Rectal smooth muscle tissue (tissue), 1 donor: ENCODE data around the gene CCDC7.
"Not testable (repeated sequence)": the region's sequence is repeated elsewhere in the genome, so short reads cannot be mapped to it uniquely, and the experiment has no call there.

Experiments
- H3K27ac ChIP-seq: one replicate; pipeline ENCODE4 v1.7.0; 2013; ENCODE audit warnings: low read depth, low read length, inconsistent platforms
- H3K27me3 ChIP-seq: one replicate; pipeline ENCODE4 v1.7.0; 2013; ENCODE audit warnings: low read length; ENCODE audit not compliant: control insufficient read depth, insufficient read depth
- H3K36me3 ChIP-seq: one replicate; pipeline ENCODE4 v1.7.0; 2013; ENCODE audit warnings: low read length; ENCODE audit not compliant: control insufficient read depth, insufficient read depth
- H3K4me1 ChIP-seq: one replicate; pipeline ENCODE4 v1.7.0; 2013; ENCODE audit warnings: low read length; ENCODE audit not compliant: control insufficient read depth, insufficient read depth
- H3K4me3 ChIP-seq: one replicate; pipeline ENCODE4 v1.7.0; 2013; ENCODE audit warnings: low read length
- H3K9ac ChIP-seq: one replicate; pipeline ENCODE4 v1.7.0; 2013; ENCODE audit warnings: low read length

The CCDC7 gene

DNA sequence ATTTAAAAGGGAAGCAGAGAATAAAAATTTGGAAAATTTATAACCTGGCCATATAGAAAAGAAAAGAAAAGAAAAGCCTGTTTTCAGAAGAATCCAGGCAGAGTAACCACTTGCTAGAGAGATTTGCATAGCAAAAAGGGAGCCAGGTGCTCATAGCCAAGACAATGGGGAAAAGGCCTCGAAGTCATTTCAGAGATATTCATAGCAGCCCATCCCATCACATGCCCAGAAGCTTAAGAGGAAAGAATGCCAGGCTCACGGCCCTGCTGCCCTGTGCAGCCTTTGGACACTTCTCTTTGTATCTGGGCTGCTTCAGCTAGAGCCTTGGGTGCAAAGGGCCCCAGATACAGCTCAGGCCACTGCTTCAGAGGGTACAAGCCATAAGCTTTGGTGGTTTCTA is 159.8 kb downstream of the CCDC7 start:
- H3K27ac ChIP-seq, result no peak overlapping the region
- no peaks in the 10 kb centered on the region for H3K27me3 ChIP-seq
- H3K4me1 ChIP-seq, result no peaks in the 10 kb centered on the region
- no peaks in the 10 kb centered on the region for H3K36me3 ChIP-seq
- H3K4me3 ChIP-seq, result no peak overlapping the region
- no peak overlapping the region for H3K9ac ChIP-seq

DNA sequence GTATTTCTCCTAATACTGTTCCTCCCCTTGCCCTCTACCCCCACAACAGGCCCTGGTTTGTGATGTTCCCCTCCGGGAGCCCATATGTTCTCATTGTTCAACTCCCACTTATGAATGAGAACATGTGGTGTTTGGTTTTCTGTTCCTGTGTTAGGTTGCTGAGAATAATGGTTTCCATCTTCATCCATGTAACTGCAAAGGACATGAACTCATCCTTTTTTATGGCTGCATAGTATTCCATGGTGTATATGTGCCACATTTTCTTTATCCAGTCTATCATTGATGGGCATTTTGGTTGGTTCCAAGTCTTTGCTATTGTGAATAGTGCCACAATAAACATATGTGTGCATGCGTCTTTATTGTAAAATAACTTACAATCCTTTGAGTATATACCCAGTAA is 164.6 kb downstream of the CCDC7 start:
- not testable (repeated sequence) for H3K27ac ChIP-seq, H3K27me3 ChIP-seq, H3K36me3 ChIP-seq, H3K9ac ChIP-seq, H3K4me3 ChIP-seq, H3K4me1 ChIP-seq

DNA sequence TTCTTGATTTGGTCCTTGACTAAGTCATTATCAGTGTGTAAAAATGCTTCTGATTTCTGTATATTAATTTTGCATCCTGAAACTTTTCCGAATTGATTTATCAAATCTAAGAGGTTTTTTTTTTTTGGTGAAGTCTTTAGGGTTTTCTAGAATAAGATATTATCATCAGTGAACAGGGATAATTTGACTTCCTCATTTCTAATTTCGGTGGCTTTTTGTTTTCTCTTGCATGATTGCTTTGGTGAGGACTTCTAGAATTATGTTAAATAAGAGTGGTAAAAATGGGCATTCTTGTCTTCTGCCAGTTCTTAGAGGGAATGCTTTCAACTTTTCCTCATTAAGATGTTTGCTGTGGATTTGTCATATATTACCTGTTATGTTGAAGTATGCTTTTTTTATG is 170.5 kb downstream of the CCDC7 start:
- no peak overlapping the region for H3K27ac ChIP-seq
- no peaks in the 10 kb centered on the region for H3K36me3 ChIP-seq

DNA sequence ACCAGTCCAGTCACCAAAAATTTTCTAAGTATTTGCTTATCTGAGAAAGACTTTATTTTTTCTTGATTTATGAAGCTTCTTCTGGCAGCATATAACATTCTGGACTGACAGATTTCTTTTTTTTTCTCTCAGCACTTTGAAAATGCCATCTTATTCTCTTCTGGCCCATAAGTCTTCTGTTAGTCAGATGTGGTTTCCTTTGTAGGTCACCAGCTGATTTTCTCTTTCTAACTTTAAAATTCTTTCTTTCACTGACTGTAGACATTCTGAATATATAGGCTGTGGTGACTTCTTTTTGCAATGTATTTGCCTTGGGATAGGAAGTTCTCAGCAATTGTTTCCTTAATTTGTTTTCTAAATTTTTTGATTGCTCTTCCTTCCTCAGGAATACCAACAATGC is 172.5 kb downstream of the CCDC7 start:
- no peak overlapping the region for H3K9ac ChIP-seq
- H3K27ac ChIP-seq, result no peak overlapping the region
- H3K4me3 ChIP-seq, result no peak overlapping the region
- no peaks in the 10 kb centered on the region for H3K4me1 ChIP-seq
- H3K27me3 ChIP-seq, result no peaks in the 10 kb centered on the region
- no peaks in the 10 kb centered on the region for H3K36me3 ChIP-seq

More for the DNA sequence above, 170.5 kb downstream of the CCDC7 start:
- H3K9ac ChIP-seq, result no peak overlapping the region
- no peaks in the 10 kb centered on the region for H3K4me1 ChIP-seq
- no peaks in the 10 kb centered on the region for H3K27me3 ChIP-seq
- no peak overlapping the region for H3K4me3 ChIP-seq

DNA sequence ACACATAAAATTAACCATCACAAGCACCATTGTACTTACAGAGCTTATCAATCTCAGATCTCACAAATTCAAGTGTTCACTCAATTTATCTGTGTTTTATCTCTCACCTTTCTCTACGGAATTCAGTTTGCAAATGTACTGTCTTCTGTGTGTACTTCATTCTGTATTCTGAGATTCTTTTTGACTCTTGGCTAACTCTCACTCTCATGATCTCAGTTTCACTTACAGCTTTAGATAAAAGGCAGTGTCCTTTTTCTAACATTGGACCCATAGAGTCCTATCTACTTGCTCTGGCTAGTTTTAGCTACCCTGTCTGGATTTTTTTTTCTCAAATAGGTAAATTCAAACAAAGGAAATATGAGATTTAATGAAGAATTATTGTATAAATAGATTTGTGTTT is 176.0 kb downstream of the CCDC7 start:
- H3K4me1 ChIP-seq, result no peaks in the 10 kb centered on the region
- no peak overlapping the region for H3K4me3 ChIP-seq
- H3K27ac ChIP-seq, result no peak overlapping the region
- H3K9ac ChIP-seq, result no peak overlapping the region
- no peaks in the 10 kb centered on the region for H3K27me3 ChIP-seq
- no peaks in the 10 kb centered on the region for H3K36me3 ChIP-seq

DNA sequence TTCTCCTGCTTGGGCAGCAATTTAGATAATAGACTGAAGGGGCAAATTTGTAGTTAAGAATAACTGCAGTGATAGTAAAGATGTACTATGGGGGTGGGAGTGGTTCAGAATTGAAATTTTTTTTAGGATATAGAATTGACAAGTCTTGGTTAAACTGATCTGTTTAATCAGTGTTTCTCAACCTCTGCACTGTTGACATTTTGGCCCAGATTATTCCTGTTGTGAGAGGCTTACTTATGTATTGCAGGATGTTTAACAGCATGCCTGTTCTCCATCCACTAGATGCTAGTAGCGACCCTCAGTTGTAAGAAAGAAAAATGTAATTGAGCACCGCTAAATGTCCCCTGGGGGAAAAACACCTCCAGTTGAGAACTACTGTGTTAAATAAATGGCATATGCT is 176.5 kb downstream of the CCDC7 start:
- Histone ChIP-seq H3K4me3 (no peak overlapping the region), H3K36me3 (no peaks in the 10 kb centered on the region), H3K9ac (no peak overlapping the region), H3K27me3 (no peaks in the 10 kb centered on the region), H3K4me1 (no peaks in the 10 kb centered on the region), H3K27ac (no peak overlapping the region)

DNA sequence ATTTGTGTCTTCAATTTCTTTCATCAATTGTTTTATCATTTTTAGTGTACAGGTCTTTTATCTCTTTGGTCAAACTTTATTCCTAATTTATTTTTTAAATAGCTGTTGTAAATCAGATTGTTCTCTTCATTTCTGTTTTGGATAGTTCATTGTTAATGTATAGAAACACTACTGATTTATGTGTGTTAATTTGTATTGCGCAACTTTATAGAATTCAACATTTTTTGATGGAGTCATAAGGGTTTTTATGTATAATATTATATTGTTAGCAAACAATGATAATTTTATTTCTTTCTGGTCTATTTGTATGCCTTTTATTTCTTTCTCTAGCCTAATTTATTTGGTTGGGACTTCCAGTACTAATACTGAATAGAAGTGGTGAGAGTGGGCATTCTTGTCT is 181.2 kb downstream of the CCDC7 start:
- Histone ChIP-seq H3K4me3 (no peak overlapping the region), H3K27ac (no peak overlapping the region)

DNA sequence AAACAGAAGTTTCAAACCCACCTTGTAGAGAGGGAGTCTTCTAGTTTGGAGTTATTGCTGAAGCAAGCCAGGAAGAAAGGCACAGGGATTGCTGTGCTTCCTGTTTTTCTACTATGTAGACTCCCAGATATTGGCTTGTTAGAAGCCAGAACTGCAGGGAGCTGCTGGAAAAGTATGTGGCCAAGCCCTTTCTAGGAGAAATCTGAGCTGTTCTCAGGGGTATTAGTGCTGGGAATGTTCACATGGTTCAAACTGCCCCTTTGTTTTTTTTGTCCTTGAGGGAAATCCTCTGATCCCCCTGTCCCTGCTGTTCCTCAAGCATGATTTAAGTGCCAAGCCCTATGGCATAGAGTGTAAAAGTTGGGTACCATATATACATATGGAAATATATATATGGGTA is 184.0 kb downstream of the CCDC7 start:
- H3K36me3 ChIP-seq, result no peaks in the 10 kb centered on the region
- H3K27ac ChIP-seq, result no peak overlapping the region
- H3K27me3 ChIP-seq, result no peaks in the 10 kb centered on the region
- H3K4me1 ChIP-seq, result no peaks in the 10 kb centered on the region
- no peak overlapping the region for H3K4me3 ChIP-seq
- H3K9ac ChIP-seq, result no peak overlapping the region

More for the DNA sequence above, 181.2 kb downstream of the CCDC7 start:
- Histone ChIP-seq H3K9ac (no peak overlapping the region), H3K36me3 (no peaks in the 10 kb centered on the region), H3K4me1 (no peaks in the 10 kb centered on the region), H3K27me3 (no peaks in the 10 kb centered on the region)

DNA sequence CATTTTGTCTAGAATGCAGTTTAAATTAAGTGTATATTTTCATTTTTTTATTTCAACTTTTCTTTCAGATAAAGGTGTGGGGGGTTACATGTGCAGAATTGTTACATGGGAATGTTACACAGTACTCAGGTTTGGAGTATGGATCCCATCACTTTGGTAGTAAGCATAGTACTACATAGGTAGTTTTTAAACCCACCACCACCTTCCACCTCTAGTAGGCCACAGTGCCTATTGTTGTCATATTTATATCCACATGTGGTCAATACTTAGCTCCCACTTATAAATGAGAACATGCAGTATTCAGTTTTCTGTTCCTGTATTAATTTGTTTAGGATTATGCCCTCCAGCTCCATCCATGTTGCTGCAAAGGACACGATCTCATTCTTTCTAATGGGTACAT is 200.6 kb downstream of the CCDC7 start:
- H3K4me1 ChIP-seq, result no peaks in the 10 kb centered on the region
- H3K4me3 ChIP-seq, result no peak overlapping the region
- no peak overlapping the region for H3K9ac ChIP-seq
- H3K27ac ChIP-seq, result no peak overlapping the region
- H3K27me3 ChIP-seq, result no peaks in the 10 kb centered on the region
- H3K36me3 ChIP-seq, result no peaks in the 10 kb centered on the region

DNA sequence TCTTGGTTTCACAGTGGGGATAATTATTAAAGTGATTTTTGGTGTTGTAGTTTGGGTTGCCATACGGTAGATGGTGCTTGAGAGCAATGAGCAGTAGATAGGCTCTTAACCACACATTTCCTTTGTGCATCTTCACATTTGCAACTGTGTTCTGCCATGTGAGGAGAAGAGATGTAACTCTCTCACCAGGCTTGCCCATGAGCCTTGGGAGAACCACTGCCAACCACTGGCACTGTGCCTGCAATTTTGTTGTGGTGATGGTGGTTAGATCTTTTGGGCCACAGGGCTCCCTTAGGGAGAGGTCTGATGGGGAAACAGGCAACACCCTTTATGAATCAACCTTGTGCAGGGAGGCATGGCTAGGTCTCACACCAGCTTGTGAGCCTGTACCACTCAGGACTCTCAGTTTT is 204.3 kb downstream of the CCDC7 start:
- no peak overlapping the region for H3K4me3 ChIP-seq
- H3K36me3 ChIP-seq, result no peaks in the 10 kb centered on the region
- H3K9ac ChIP-seq, result no peak overlapping the region
- no peak overlapping the region for H3K27ac ChIP-seq
- H3K4me1 ChIP-seq, result no peaks in the 10 kb centered on the region
- H3K27me3 ChIP-seq, result no peaks in the 10 kb centered on the region

DNA sequence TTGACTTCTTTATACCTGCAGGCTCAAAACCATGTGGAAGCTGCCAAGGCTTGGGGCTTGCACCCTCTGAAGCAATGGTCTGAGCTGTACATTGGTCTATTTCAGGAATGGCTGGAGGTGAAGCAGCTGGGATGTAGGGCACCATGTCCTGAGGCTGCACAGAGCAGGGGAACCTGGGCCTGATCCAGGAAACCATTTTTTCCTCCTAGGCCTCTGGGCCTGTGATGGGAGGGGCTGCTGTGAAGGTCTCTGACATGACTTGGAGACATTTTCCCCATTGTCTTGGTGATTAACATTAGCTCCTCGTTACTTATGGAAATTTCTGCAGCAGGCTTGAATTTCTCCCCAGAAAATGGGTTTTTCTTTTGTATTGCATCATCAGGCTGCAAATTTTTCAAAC is 211.5 kb downstream of the CCDC7 start:
- not testable (repeated sequence) for H3K9ac ChIP-seq, H3K4me1 ChIP-seq, H3K36me3 ChIP-seq, H3K27me3 ChIP-seq, H3K27ac ChIP-seq, H3K4me3 ChIP-seq

DNA sequence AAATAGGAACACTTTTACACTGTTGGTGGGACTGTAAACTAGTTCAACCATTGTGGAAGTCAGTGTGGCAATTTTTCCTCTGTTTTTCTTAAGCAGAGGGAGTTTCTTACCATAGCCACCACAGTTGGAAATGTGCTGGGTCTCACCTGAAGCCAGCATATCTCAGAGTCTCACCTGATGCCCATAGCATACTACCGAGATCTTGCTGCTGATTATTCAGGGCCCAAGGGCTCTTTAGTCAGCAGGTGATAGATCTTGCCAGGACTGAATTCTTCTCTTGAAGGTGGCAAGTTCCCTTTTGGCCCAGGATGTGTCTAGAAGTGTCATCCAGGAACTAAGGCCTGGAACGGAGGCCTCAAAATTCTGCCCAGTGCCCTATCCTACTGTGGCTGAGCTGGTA is 215.4 kb downstream of the CCDC7 start:
- no peak overlapping the region for H3K27ac ChIP-seq
- no peak overlapping the region for H3K4me3 ChIP-seq
- no peaks in the 10 kb centered on the region for H3K36me3 ChIP-seq
- H3K27me3 ChIP-seq, result no peaks in the 10 kb centered on the region
- H3K4me1 ChIP-seq, result no peaks in the 10 kb centered on the region
- H3K9ac ChIP-seq, result no peak overlapping the region

DNA sequence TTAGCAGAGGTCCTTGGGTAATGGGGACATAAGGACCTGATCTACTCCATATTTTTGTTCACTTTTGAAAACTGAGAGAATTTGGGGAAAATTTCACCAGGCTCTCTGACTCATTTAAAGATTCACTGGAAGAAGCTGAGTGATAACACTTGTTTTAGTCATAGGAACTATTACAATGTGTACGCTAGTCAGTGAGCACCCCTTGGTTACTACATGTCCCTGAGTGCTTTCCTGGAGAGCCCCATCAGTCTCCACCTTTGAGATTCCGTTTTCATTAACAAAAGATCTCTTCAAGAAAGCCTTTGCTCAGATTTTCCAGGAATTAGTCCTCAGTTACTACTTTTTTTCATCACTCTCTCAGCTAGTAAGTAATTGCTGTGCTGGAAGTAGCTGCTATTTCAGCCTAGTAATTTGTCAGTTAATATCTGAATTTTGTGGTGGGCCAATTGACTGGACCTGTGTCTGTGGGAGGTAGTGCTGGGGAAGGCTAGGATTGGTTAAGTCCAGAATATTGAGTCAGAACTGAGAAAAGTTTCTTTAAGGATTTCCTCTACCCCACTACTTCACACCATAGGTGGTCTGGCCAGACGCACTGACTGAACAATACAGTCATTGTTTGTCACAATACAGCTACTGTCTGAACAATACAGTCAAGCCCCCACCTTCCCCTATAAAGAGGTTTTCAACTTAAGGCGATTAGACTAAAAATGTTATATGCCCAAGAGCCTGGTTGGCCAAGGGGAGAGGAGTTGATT is 235.0 kb downstream of the CCDC7 start:
- Histone ChIP-seq H3K27me3 (no peaks in the 10 kb centered on the region), H3K9ac (no peak overlapping the region), H3K4me1 (no peaks in the 10 kb centered on the region), H3K27ac (no peak overlapping the region), H3K4me3 (no peak overlapping the region), H3K36me3 (no peaks in the 10 kb centered on the region)
